ENCODE measurements around the gene ITM2C. TPM values are rescaled to one million over a fixed set of nuclear protein-coding genes. Genes with fewer than 3 reads are reported as not detected.

The ITM2C gene
- total and polyA plus RNA-seq, 2 of the 13 experiments (the other 11 are each of a cell fraction or from before 2014, with no cell fraction given), result 70.5 to 270 TPM

DNA sequence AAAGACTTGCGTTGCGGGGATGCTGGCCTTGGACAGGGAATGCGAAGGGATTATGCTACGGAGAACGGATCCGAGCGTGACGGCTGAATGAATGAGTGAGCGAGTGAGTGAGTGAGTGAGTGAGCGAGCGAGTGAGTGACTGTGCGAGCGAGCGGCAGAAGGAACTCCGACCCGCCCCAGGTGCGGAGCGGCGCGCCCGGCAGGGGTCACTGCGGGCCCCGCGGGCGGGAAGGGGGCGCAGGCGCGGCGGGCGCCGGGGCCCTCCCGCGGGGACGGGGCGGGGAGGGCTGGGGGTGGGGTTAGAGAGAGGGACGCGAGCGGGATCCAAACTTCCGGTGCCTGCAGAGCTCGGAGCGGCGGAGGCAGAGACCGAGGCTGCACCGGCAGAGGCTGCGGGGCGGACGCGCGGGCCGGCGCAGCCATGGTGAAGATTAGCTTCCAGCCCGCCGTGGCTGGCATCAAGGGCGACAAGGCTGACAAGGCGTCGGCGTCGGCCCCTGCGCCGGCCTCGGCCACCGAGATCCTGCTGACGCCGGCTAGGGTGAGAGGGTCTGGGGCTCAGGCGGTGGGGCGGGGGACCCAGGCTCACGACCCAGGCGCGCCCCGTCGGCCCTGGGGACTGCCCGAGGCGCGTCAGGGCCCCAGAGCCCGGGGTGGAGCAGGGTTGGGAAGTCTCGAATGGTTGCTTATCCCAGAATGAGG, at the start of gene ITM2C (continued):
- TF ChIP-seq ZNF501 (CRISPR knock-in tag; IDR thresholded peaks at IDR 0.05) (no peak; the same call in 1 of the 2 replicates), SATB2 (CRISPR knock-in tag; IDR thresholded peaks at IDR 0.05) (no peak), SMARCC2 (IDR thresholded peaks at IDR 0.05) (no peak), TCF7 (IDR thresholded peaks at IDR 0.05; ENCODE audit: low read depth) (no peak), PRPF4 (IDR thresholded peaks at IDR 0.05; ENCODE audit: low read depth, low read length, poor library complexity, severe bottlenecking) (no peak), ZNF674 (CRISPR knock-in tag; IDR thresholded peaks at IDR 0.05; ENCODE audit: low read depth) (no peak), ZNF788 (CRISPR knock-in tag; IDR thresholded peaks at IDR 0.05; ENCODE audit: borderline replicate concordance) (peak; percentile 85; the same call in 1 of the 2 replicates), KAT7 (CRISPR knock-in tag; IDR thresholded peaks at IDR 0.05; ENCODE audit: borderline replicate concordance) (peak; percentile 76; the same call in 1 of the 2 replicates), NFRKB (IDR thresholded peaks at IDR 0.05) (no peak), SRSF1 (optimal IDR thresholded peaks at IDR 0.05; ENCODE audit: low read depth, low read length) (no peak), DPF2 (CRISPR knock-in tag; IDR thresholded peaks at IDR 0.05; ENCODE audit: borderline replicate concordance, low read depth) (0 out of 2 replicates have a peak, but pooled peaks have one; percentile 29), HMGXB3 (CRISPR knock-in tag; IDR thresholded peaks at IDR 0.05; ENCODE audit: borderline replicate concordance) (no peak), USF2 (IDR thresholded peaks at IDR 0.05; ENCODE audit: low read depth, low read length) (no peak), USF2 (CRISPR knock-in tag; IDR thresholded peaks at IDR 0.05; ENCODE audit: borderline replicate concordance) (no peak)
- TF ChIP-seq, protein P1, sequence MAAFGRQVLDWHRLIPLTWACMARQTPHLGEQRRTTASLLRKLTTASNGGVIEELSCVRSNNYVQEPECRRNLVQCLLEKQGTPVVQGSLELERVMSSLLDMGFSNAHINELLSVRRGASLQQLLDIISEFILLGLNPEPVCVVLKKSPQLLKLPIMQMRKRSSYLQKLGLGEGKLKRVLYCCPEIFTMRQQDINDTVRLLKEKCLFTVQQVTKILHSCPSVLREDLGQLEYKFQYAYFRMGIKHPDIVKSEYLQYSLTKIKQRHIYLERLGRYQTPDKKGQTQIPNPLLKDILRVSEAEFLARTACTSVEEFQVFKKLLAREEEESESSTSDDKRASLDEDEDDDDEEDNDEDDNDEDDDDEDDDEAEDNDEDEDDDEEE (CRISPR knock-in tag; IDR thresholded peaks at IDR 0.05), result no peak
- TF ChIP-seq, protein P2, sequence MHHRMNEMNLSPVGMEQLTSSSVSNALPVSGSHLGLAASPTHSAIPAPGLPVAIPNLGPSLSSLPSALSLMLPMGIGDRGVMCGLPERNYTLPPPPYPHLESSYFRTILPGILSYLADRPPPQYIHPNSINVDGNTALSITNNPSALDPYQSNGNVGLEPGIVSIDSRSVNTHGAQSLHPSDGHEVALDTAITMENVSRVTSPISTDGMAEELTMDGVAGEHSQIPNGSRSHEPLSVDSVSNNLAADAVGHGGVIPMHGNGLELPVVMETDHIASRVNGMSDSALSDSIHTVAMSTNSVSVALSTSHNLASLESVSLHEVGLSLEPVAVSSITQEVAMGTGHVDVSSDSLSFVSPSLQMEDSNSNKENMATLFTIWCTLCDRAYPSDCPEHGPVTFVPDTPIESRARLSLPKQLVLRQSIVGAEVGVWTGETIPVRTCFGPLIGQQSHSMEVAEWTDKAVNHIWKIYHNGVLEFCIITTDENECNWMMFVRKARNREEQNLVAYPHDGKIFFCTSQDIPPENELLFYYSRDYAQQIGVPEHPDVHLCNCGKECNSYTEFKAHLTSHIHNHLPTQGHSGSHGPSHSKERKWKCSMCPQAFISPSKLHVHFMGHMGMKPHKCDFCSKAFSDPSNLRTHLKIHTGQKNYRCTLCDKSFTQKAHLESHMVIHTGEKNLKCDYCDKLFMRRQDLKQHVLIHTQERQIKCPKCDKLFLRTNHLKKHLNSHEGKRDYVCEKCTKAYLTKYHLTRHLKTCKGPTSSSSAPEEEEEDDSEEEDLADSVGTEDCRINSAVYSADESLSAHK (CRISPR knock-in tag; IDR thresholded peaks at IDR 0.05; ENCODE audit: borderline replicate concordance), result no peak
